B cell (primary cell): ENCODE measurements around the gene GUSB. TPM values are rescaled to one million over a fixed set of nuclear protein-coding genes. Genes with fewer than 3 reads are reported as not detected.

Experiments used
- ATAC-seq: fragments of 200-7000 bp; cut with Tn5 transposase; one replicate; pipeline ENCODE4 v1.10.0; 2021; ENCODE audit warnings: low read depth, mild to moderate bottlenecking, moderate number of reproducible peaks, moderate library complexity
- CTCF ChIA-PET: fragments of 350-600 bp; sonication (Branson Sonifier 250); formaldehyde crosslinking; loops from one replicate; lab custom pipeline; 2021; ENCODE audit warnings: antibody characterized with exemption, inconsistent platforms; lab: Charles Lee
- POLR2A ChIA-PET: fragments of 350-600 bp; sonication (Branson Sonifier 250); formaldehyde crosslinking; loops from one replicate; lab custom pipeline; 2021; ENCODE audit warnings: antibody characterized with exemption; lab: Charles Lee
- DNase-seq: peaks from one replicate; pipeline ENCODE4 v3.0.0; 2013
- H2AFZ ChIP-seq: 2 replicates; pipeline ENCODE4 v1.6.1; 2012; ENCODE audit warnings: mild to moderate bottlenecking, low read depth, low read length; ENCODE audit not compliant: insufficient read depth, poor library complexity, severe bottlenecking
- H3K27ac ChIP-seq, 2 donors: 1 replicate in 1 of 2; 2 replicates in 1 of 2; pipeline ENCODE4 v1.5.1; 2012 to 2013; ENCODE audit warnings: low read length in 2 of 2, mild to moderate bottlenecking in 2 of 2, moderate library complexity in 1 of 2
- H3K27me3 ChIP-seq, 4 experiments: fragments of 200-600 bp in 1 of 4; sonication (generic) in 1 of 4; replicated peaks in 1 of 4; 1 replicate in 2 of 4; 2 replicates in 2 of 4; pipeline versions ENCODE4 v1.6.1 to v1.7.0; 2013 to 2016; ENCODE audit warnings: low read length in 3 of 4, mild to moderate bottlenecking in 2 of 4, mixed read lengths in 1 of 4, moderate library complexity in 1 of 4; ENCODE audit not compliant: insufficient read depth in 4 of 4, control insufficient read depth in 3 of 4; ENCODE audit errors: control extremely low read depth in 1 of 4
- H3K36me3 ChIP-seq, 2 experiments: replicated peaks in 1 of 2; 1 replicate in 1 of 2; 2 replicates in 1 of 2; pipeline versions ENCODE4 v1.6.1 to v1.7.1; 2013; ENCODE audit warnings: low read length in 1 of 2; ENCODE audit not compliant: insufficient read depth in 2 of 2, control insufficient read depth in 1 of 2; ENCODE audit errors: control extremely low read depth in 1 of 2, extremely low read depth in 1 of 2
- H3K4me1 ChIP-seq, 2 donors: fragments of 200-600 bp in 1 of 2; sonication (generic) in 1 of 2; 1 replicate in 1 of 2; 2 replicates in 1 of 2; pipeline versions ENCODE4 v1.5.1 to v1.6.1; 2013 to 2017; ENCODE audit warnings: low read length in 2 of 2; ENCODE audit not compliant: control insufficient read depth in 2 of 2, insufficient read depth in 2 of 2
- H3K4me2 ChIP-seq: replicated peaks from 2 replicates; pipeline ENCODE3; 2012; ENCODE audit warnings: mild to moderate bottlenecking, low read depth, low read length; ENCODE audit not compliant: poor library complexity, severe bottlenecking
- H3K4me3 ChIP-seq, 5 experiments: fragments of 200-600 bp in 1 of 5; sonication (generic) in 1 of 5; 1 replicate in 3 of 5; 2 replicates in 2 of 5; pipeline versions ENCODE4 v1.5.1 to v1.7.0; 2011 to 2016; ENCODE audit warnings: low read length in 4 of 5, mild to moderate bottlenecking in 4 of 5, low read depth in 2 of 5, control low read depth in 1 of 5, moderate library complexity in 1 of 5; ENCODE audit not compliant: insufficient read depth in 1 of 5; ENCODE audit errors: control extremely low read depth in 1 of 5, extremely low read depth in 1 of 5
- H3K79me2 ChIP-seq: fragments of 200-600 bp; sonication (generic); one replicate; pipeline ENCODE4 v1.6.0; 2016; ENCODE audit warnings: low read length; ENCODE audit not compliant: control insufficient read depth, insufficient read depth
- H3K9ac ChIP-seq: fragments of 200-600 bp; sonication (generic); 2 replicates; pipeline ENCODE4 v1.6.1; 2017; ENCODE audit warnings: mild to moderate bottlenecking, low read length, moderate library complexity
- H3K9me3 ChIP-seq, 3 donors: one replicate each; pipeline versions ENCODE4 v1.6.1 to v1.7.1; 2013; ENCODE audit warnings: low read length in 2 of 3; ENCODE audit not compliant: control insufficient read depth in 2 of 3, insufficient read depth in 1 of 3; ENCODE audit errors: control extremely low read depth in 1 of 3
- H4K20me1 ChIP-seq: 2 replicates; pipeline ENCODE4 v1.6.0; 2012; ENCODE audit warnings: mild to moderate bottlenecking, low read length; ENCODE audit not compliant: insufficient read depth, control insufficient read depth, poor library complexity, severe bottlenecking
- H3K27ac Mint-ChIP-seq: one replicate; pipeline ENCODE4 v1.8.0; 2021; ENCODE audit warnings: mixed read lengths
- H3K27me3 Mint-ChIP-seq: one replicate; pipeline ENCODE4 v1.8.0; 2021; ENCODE audit warnings: mixed read lengths
- H3K4me1 Mint-ChIP-seq: one replicate; pipeline ENCODE4 v1.8.0; 2021; ENCODE audit warnings: mixed read lengths
- H3K4me3 Mint-ChIP-seq: one replicate; pipeline ENCODE4 v1.8.0; 2021; ENCODE audit warnings: mixed read lengths
- H3K9me3 Mint-ChIP-seq: one replicate; pipeline ENCODE4 v1.8.0; 2022; ENCODE audit warnings: mixed read lengths; ENCODE audit not compliant: insufficient read depth
- CTCF ChIP-seq: fragments of 200-600 bp; IDR thresholded peaks from one replicate; pipeline ENCODE4 v1.8.0; 2022; ENCODE audit warnings: antibody characterized with exemption, mild to moderate bottlenecking
- EZH2 ChIP-seq: IDR thresholded peaks from 2 replicates; pipeline ENCODE4 v1.6.1; 2012; ENCODE audit warnings: borderline replicate concordance, low read depth, mild to moderate bottlenecking, moderate library complexity, low read length; ENCODE audit not compliant: insufficient read depth, poor library complexity, severe bottlenecking
- WGBS: methylation state at CpG from one replicate; pipeline ENCODE4 v1.1.5; 2013; ENCODE audit warnings: missing lambda C conversion rate; ENCODE audit not compliant: insufficient coverage; 5-methylcytosine and 5-hydroxymethylcytosine counted together
- intact Hi-C: fragments of 100-400 bp; cut with micrococcal nuclease; formaldehyde crosslinking; loops from one replicate; pipeline ENCODE4 v1.10.0; 2022
- polyA plus RNA-seq: library from polyadenylated mRNA; depleted of rRNA; stranded (reverse); fragments of >200 nt; gene quantifications from 2 replicates; pipeline ENCODE4 v1.2.3, GENCODE V29; 2012
- total RNA-seq, 2 donors: library from RNA; stranded (reverse); fragments of 120-200 nt in 1 of 2; gene quantifications; 1 replicate in 1 of 2; 2 replicates in 1 of 2; pipeline versions ENCODE4 v1.2.3 to v1.2.4, GENCODE V29; 2013 to 2022

The GUSB gene
- total and polyA plus RNA-seq, 2 donors (not counting 1 experiment from before 2014, with no cell fraction given), result 65.4 to 79.5 TPM

GRCh38 chr7:65962033-65962432 lies 20.0 kb downstream of the GUSB start:
- WGBS, result 94% methylated on average over 6 of the region's 6 CpGs
- H3K4me1 ChIP-seq, result no peaks in the 10 kb centered on the region
- H3K9me3 Mint-ChIP-seq, result no peaks in the 10 kb centered on the region
- no peaks in the 10 kb centered on the region for H3K27me3 ChIP-seq
- ChIA-PET CTCF (no interaction called here), POLR2A (no interaction called here)
- peaks cover 5 to 62% of the 10 kb centered on the region in 2 experiments for H3K36me3 ChIP-seq
- no peaks in the 10 kb centered on the region for H3K9me3 ChIP-seq
- no peak overlapping the region for H2AFZ ChIP-seq
- H3K4me1 Mint-ChIP-seq, result no peaks in the 10 kb centered on the region
- no peak overlapping the region for H3K27ac Mint-ChIP-seq
- no peaks in the 10 kb centered on the region for H3K27me3 Mint-ChIP-seq
- H3K27ac ChIP-seq, result no peak overlapping the region
- intact Hi-C loops, result no loop called here
- no peak for ATAC-seq
- DNase-seq, result no peak
- no peaks in the 10 kb centered on the region for H4K20me1 ChIP-seq
- no peaks in the 10 kb centered on the region for H3K79me2 ChIP-seq
- H3K4me2 ChIP-seq, result no peak overlapping the region
- TF ChIP-seq CTCF (no peak), EZH2 (no peak)
- H3K9ac ChIP-seq, result no peak overlapping the region
- H3K4me3 ChIP-seq, result no peak overlapping the region
- H3K4me3 Mint-ChIP-seq, result no peak overlapping the region

GRCh38 chr7:65960351-65961074 lies 21.5 kb downstream of the GUSB start:
- peak overlapping the region; percentile 26 for H3K27ac Mint-ChIP-seq
- POLR2A ChIA-PET, result no interaction called here
- Histone ChIP-seq H3K4me1 (no peaks in the 10 kb centered on the region), H2AFZ (no peak overlapping the region), H3K27ac (no peak overlapping the region), H3K9me3 (no peaks in the 10 kb centered on the region), H3K27me3 (no peaks in the 10 kb centered on the region), H3K79me2 (no peaks in the 10 kb centered on the region), H3K4me2 (no peak overlapping the region), H3K9ac (no peak overlapping the region), H3K36me3 (peaks cover 6 to 53% of the 10 kb centered on the region in 2 experiments), H4K20me1 (no peaks in the 10 kb centered on the region), H3K4me3 (no peak overlapping the region)
- H3K9me3 Mint-ChIP-seq, result no peaks in the 10 kb centered on the region
- TF ChIP-seq CTCF (no peak), EZH2 (no peak)
- no peak overlapping the region for H3K4me3 Mint-ChIP-seq
- ATAC-seq, result no peak
- no peaks in the 10 kb centered on the region for H3K27me3 Mint-ChIP-seq
- DNase-seq, result no peak
- 95% methylated on average over 13 of the region's 19 CpGs for WGBS
- CTCF ChIA-PET, result no interaction called here
- H3K4me1 Mint-ChIP-seq, result no peaks in the 10 kb centered on the region
- intact Hi-C loops, result no loop called here
